ENCODE measurements around the gene GALNT14. TPM values are rescaled to one million over a fixed set of nuclear protein-coding genes. Genes with fewer than 3 reads are reported as not detected.
A peak's percentile ranks its signal among the peaks of the same experiment; 100 is the strongest.

Gene GALNT14
- total RNA-seq, 2 donors from 2014 or later, result 0.59 to 1.2 TPM

- no peaks in the 10 kb centered on the region for H3K9me3 Mint-ChIP-seq
- ATAC-seq, result no peak
Measured at GRCh38 chr2:31053929-31054782, 84.1 kb downstream of the GALNT14 start.

GRCh38 chr2:31052284-31052683, 86.0 kb downstream of the GALNT14 start:
- H3K36me3 Mint-ChIP-seq, result no peaks in the 10 kb centered on the region
- no peak for DNase-seq (ENCODE audit: low spot score in 2 of 2)
- ATAC-seq, result no peak
- no peaks in the 10 kb centered on the region for H3K9me3 Mint-ChIP-seq
- no peak overlapping the region for H3K27ac Mint-ChIP-seq

More at GRCh38 chr2:31053929-31054782, 84.1 kb downstream of the GALNT14 start:
- Mint-ChIP-seq H3K36me3 (no peaks in the 10 kb centered on the region), H3K27ac (no peak overlapping the region)
- DNase-seq (ENCODE audit: low spot score in 2 of 2), result no peak

GRCh38 chr2:31051258-31052140, 86.7 kb downstream of the GALNT14 start:
- H3K9me3 Mint-ChIP-seq, result no peaks in the 10 kb centered on the region
- H3K27ac Mint-ChIP-seq, result peak overlapping the region in 1 of 2 donors; percentile 55
- ATAC-seq (peak; percentile 47 to 56), DNase-seq (ENCODE audit: low spot score in 2 of 2) (no peak)
- no peaks in the 10 kb centered on the region for H3K36me3 Mint-ChIP-seq

- Mint-ChIP-seq H3K9me3 (no peaks in the 10 kb centered on the region), H3K36me3 (no peaks in the 10 kb centered on the region)
- no peak for ATAC-seq
Measured at GRCh38 chr2:31049916-31050588, 88.2 kb downstream of the GALNT14 start.

GRCh38 chr2:31049264-31049663, 89.0 kb downstream of the GALNT14 start:
- DNase-seq (ENCODE audit: low spot score in 2 of 2), result no peak
- H3K27ac Mint-ChIP-seq, result no peak overlapping the region
- no peaks in the 10 kb centered on the region for H3K36me3 Mint-ChIP-seq
- H3K9me3 Mint-ChIP-seq, result no peaks in the 10 kb centered on the region
- no peak for ATAC-seq

More at GRCh38 chr2:31049916-31050588, 88.2 kb downstream of the GALNT14 start:
- DNase-seq (ENCODE audit: low spot score in 2 of 2), result no peak
- H3K27ac Mint-ChIP-seq, result no peak overlapping the region

- DNase-seq (ENCODE audit: low spot score in 2 of 2), result no peak
- Mint-ChIP-seq H3K27ac (no peak overlapping the region), H3K9me3 (no peaks in the 10 kb centered on the region), H3K36me3 (no peaks in the 10 kb centered on the region)
- no peak for ATAC-seq
Measured at GRCh38 chr2:31047599-31047998, 90.6 kb downstream of the GALNT14 start.

GRCh38 chr2:31038385-31038784, 99.9 kb downstream of the GALNT14 start:
- H3K9me3 Mint-ChIP-seq, result peaks cover 16 to 17% of the 10 kb centered on the region in 2 donors
- no peak for DNase-seq (ENCODE audit: low spot score in 2 of 2)
- H3K36me3 Mint-ChIP-seq, result peaks cover 10 to 15% of the 10 kb centered on the region in 2 donors

GRCh38 chr2:31037058-31037457, 101.2 kb downstream of the GALNT14 start:
- Mint-ChIP-seq H3K36me3 (peaks cover 10 to 15% of the 10 kb centered on the region in 2 donors), H3K27ac (no peak overlapping the region), H3K9me3 (peaks cover 16 to 17% of the 10 kb centered on the region in 2 donors)
- ATAC-seq, result no peak
- no peak for DNase-seq (ENCODE audit: low spot score in 2 of 2)

More at GRCh38 chr2:31038385-31038784, 99.9 kb downstream of the GALNT14 start:
- H3K27ac Mint-ChIP-seq, result no peak overlapping the region
- no peak for ATAC-seq

GRCh38 chr2:31033032-31033431, 105.2 kb downstream of the GALNT14 start:
- no peak for ATAC-seq
- no peak overlapping the region for H3K27ac Mint-ChIP-seq

GRCh38 chr2:31032475-31032874, 105.8 kb downstream of the GALNT14 start:
- no peak overlapping the region for H3K27ac Mint-ChIP-seq
- ATAC-seq (no peak), DNase-seq (ENCODE audit: low spot score in 2 of 2) (no peak)
- H3K9me3 Mint-ChIP-seq, result peaks cover 13% of the 10 kb centered on the region in 2 donors
- H3K36me3 Mint-ChIP-seq, result peaks cover 5 to 6% of the 10 kb centered on the region in 2 donors

More at GRCh38 chr2:31033032-31033431, 105.2 kb downstream of the GALNT14 start:
- Mint-ChIP-seq H3K36me3 (peaks cover 5 to 9% of the 10 kb centered on the region in 2 donors), H3K9me3 (peaks cover 16 to 17% of the 10 kb centered on the region in 2 donors)
- DNase-seq (ENCODE audit: low spot score in 2 of 2), result no peak

- Mint-ChIP-seq H3K9me3 (peaks cover under 1 to 2% of the 10 kb centered on the region in 2 donors), H3K36me3 (no peaks in the 10 kb centered on the region), H3K27ac (no peak overlapping the region)
- ATAC-seq (no peak), DNase-seq (ENCODE audit: low spot score in 2 of 2) (no peak)
Measured at GRCh38 chr2:31031132-31031706, 107.0 kb downstream of the GALNT14 start.

- no peak for ATAC-seq
- Mint-ChIP-seq H3K9me3 (no peaks in the 10 kb centered on the region), H3K27ac (no peak overlapping the region), H3K36me3 (no peaks in the 10 kb centered on the region)
- no peak for DNase-seq (ENCODE audit: low spot score in 2 of 2)
Measured at GRCh38 chr2:31028417-31028816, 109.8 kb downstream of the GALNT14 start.

- Mint-ChIP-seq H3K27ac (no peak overlapping the region), H3K36me3 (no peaks in the 10 kb centered on the region), H3K9me3 (no peaks in the 10 kb centered on the region)
- DNase-seq (ENCODE audit: low spot score in 2 of 2), result no peak
- ATAC-seq, result no peak
Measured at GRCh38 chr2:31027549-31027948, 110.7 kb downstream of the GALNT14 start.

GRCh38 chr2:31023541-31023940, 114.7 kb downstream of the GALNT14 start:
- no peaks in the 10 kb centered on the region for H3K9me3 Mint-ChIP-seq
- no peak for ATAC-seq
- H3K27ac Mint-ChIP-seq, result no peak overlapping the region
- DNase-seq (ENCODE audit: low spot score in 2 of 2), result no peak
- no peaks in the 10 kb centered on the region for H3K36me3 Mint-ChIP-seq

- H3K36me3 Mint-ChIP-seq, result no peaks in the 10 kb centered on the region
- ATAC-seq (no peak), DNase-seq (ENCODE audit: low spot score in 2 of 2) (no peak)
- H3K27ac Mint-ChIP-seq, result no peak overlapping the region
- H3K9me3 Mint-ChIP-seq, result no peaks in the 10 kb centered on the region
Measured at GRCh38 chr2:31020713-31021112, 117.5 kb downstream of the GALNT14 start.

GRCh38 chr2:31018280-31018679, 120.0 kb downstream of the GALNT14 start:
- Mint-ChIP-seq H3K36me3 (no peaks in the 10 kb centered on the region), H3K9me3 (no peaks in the 10 kb centered on the region), H3K27ac (no peak overlapping the region)
- DNase-seq (ENCODE audit: low spot score in 2 of 2), result peak in 1 of 2 donors; percentile 13
- no peak for ATAC-seq

All from activated naive CD4-positive, alpha-beta T cell treated with anti-CD3 and anti-CD28 coated beads, Interleukin-2, amount 50 U/mL, for 72 hours (primary cell).